GM12874 (cell line): ENCODE data around the gene PAK6.

Experiments
- CTCF ChIP-seq: IDR thresholded peaks from 2 replicates; pipeline ENCODE4 v1.5.1; 2011; ENCODE audit warnings: low read depth, mild to moderate bottlenecking, control low read depth, low read length, moderate library complexity; ENCODE audit not compliant: insufficient read depth

Gene PAK6

GRCh38 chr15:40281057-40281800, 42.4 kb downstream of the PAK6 start:
- TF ChIP-seq CTCF: no peak

- no peak for TF ChIP-seq CTCF
Measured at GRCh38 chr15:40281801-40282146, 42.9 kb downstream of the PAK6 start.

DNA sequence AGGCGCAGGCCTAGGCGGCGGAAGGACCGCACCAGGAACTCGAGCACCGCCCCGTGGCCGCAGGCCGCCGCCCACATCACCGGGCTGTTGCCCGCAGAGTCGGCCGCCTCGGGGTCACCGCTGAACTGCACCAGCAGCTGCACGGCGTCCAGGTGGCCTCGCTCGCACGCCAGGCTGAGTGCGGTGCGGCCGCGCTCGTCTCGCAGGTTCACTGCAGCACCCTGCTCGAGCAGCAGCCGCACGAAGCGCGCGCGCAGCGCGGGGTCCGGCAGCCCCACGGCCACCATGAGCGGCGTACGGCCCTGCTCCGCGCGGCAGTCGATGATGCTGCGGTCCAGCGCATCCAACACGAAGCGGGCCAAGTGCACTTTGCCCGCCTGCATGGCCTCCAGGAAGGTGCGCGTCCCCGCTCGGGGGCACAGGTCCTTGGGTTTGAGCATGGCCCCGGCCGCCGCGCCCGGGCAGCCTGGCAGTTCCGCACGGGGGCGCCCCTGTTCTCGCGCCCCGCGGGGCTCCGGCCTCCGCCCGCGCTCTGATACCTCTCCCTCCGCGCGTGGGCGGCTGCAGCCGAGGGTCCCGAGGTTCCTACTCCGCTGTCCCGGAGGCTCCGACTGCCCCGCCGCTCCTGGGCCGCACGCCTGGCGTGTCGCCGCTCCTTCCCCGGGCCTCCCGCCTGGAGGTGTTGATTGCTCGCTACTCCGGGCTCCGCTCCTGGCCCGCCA, 43.4 kb downstream of the PAK6 start:
- TF ChIP-seq CTCF: peak; percentile 74

DNA sequence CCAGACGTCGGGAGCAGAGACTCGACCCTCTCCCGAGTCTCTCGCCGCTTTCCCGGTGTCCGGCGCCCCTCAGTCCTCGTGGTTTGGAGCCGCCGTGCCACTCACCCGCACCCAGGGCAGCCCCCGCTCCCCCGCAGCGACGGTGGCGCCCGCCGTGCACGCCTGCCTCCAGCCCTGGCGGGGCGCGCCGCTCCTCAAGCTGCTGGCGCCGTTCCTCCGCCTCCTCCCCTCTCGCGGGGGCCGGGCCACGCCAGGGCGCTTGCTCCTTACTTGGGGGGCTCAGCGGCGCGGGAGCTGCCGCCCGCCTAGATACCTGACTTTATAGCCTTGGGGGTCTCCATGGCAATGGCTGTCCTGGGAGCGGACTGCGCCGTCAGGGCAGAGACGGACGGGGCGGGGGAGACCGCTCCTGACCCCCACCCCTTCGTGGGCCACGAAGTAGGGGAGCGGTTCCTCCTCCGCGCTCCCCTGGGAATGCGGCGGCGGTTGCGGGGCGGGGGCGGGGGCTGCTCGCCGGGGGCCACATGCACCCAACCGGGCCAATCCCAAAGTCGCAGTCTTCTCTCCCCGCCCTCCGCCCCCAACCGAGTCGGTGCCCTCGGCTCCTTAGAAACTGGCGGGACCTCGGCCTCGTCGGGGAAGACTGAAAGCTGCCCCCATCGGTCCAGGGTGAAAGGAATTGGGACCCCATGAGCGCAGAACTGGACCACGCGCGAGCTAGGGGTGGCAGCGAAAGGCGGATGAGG, 44.2 kb downstream of the PAK6 start, which contains the start of gene ANKRD63:
Gene ANKRD63 (minus strand): TSS at position 196 of the 746 bp plus-strand sequence. CDS start 478 bp downstream, outside the sequence.
- TF ChIP-seq CTCF: no peak

DNA sequence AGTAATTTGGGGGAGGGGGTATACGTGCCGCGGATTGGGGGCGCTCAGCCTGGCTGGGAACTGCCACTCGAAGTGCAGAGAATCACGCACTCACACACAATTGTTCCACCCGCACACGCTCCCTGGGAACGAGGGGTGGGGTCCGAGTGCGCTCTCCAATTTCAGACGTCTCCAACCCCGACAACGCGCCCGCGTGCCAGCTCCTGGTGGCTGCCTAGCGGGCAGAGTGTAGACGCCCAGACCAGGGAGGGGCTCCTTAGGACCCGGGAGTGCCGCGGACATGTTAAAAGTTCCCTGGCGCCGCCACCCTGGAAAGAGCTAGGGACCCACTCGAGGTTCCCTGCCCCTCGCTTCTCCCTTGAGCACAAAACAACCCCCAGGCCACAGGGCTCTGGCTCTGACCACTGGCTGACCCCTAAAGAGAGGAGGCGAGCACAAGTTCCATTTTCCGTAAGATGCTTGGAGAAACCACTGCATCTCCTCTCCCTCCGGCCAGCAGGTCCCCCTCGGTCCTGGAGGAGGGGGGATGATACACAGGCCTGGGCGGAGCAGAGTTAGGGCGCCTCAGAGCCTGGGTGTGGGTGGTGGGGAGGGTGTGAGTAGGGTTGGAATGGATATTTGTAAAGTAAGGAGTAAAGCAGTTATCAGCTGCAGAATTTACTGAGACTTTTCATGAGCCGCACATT, 44.9 kb downstream of the PAK6 start:
- no peak for TF ChIP-seq CTCF

GRCh38 chr15:40285151-40285550, 46.3 kb downstream of the PAK6 start:
- no peak for TF ChIP-seq CTCF

GRCh38 chr15:40285554-40286011, 46.7 kb downstream of the PAK6 start:
- TF ChIP-seq CTCF: no peak
